OCI-LY1 (cell line): ENCODE measurements around the gene BATF2.

ENCODE experiments used
- H2AFZ ChIP-seq: fragments of 200-600 bp; sonication (generic), shearing (Covaris generic); 2 replicates; pipeline ENCODE4 v1.6.0; 2014; ENCODE audit warnings: antibody characterized with exemption, mild to moderate bottlenecking, low read length
- H3F3A ChIP-seq: fragments of 200-600 bp; sonication (generic), shearing (Covaris generic); 2 replicates; pipeline ENCODE4 v1.6.0; 2014; ENCODE audit warnings: mild to moderate bottlenecking, antibody characterized with exemption, low read length, moderate library complexity; ENCODE audit not compliant: insufficient read depth
- H3K27ac ChIP-seq: fragments of 200-600 bp; sonication (generic); 2 replicates; pipeline ENCODE4 v1.5.1; 2014; ENCODE audit warnings: low read length, mixed run types, mild to moderate bottlenecking, low read depth; ENCODE audit not compliant: poor library complexity, severe bottlenecking
- H3K27me3 ChIP-seq: fragments of 200-600 bp; sonication (generic); 2 replicates; pipeline ENCODE4 v1.6.0; 2014; ENCODE audit warnings: antibody characterized with exemption, mild to moderate bottlenecking, low read length, moderate library complexity; ENCODE audit not compliant: insufficient read depth
- H3K36me3 ChIP-seq: fragments of 200-600 bp; sonication (generic); 2 replicates; pipeline ENCODE4 v1.6.1; 2014; ENCODE audit warnings: mild to moderate bottlenecking, antibody characterized with exemption, low read length, moderate library complexity, mixed read lengths; ENCODE audit not compliant: insufficient read depth
- H3K4me1 ChIP-seq: fragments of 200-600 bp; sonication (generic); 2 replicates; pipeline ENCODE4 v1.5.1; 2014; ENCODE audit warnings: mild to moderate bottlenecking, low read length, moderate library complexity; ENCODE audit not compliant: insufficient read depth, severe bottlenecking
- H3K4me2 ChIP-seq: fragments of 200-600 bp; sonication (generic), shearing (Covaris generic); 2 replicates; pipeline ENCODE4 v1.6.1; 2014; ENCODE audit warnings: low read length
- H3K4me3 ChIP-seq: fragments of 200-600 bp; sonication (generic); 2 replicates; pipeline ENCODE4 v1.5.1; 2014; ENCODE audit warnings: low read length, low read depth, mild to moderate bottlenecking, mixed read lengths; ENCODE audit not compliant: poor library complexity, severe bottlenecking
- H3K79me2 ChIP-seq: fragments of 200-600 bp; shearing (Covaris generic); 2 replicates; pipeline ENCODE4 v1.6.1; 2016; ENCODE audit warnings: mixed run types, low read length, mixed read lengths; ENCODE audit not compliant: insufficient read depth
- H3K9ac ChIP-seq: fragments of 200-600 bp; sonication (generic), shearing (Covaris generic); 2 replicates; pipeline ENCODE4 v1.6.1; 2014; ENCODE audit warnings: mild to moderate bottlenecking, low read length, mixed read lengths
- H3K9me2 ChIP-seq: fragments of 200-600 bp; sonication (generic), shearing (Covaris generic); 2 replicates; pipeline ENCODE4 v1.6.1; 2014; ENCODE audit warnings: low read depth, mild to moderate bottlenecking, low read length, mixed read lengths
- H3K9me3 ChIP-seq: fragments of 200-600 bp; shearing (Covaris generic); 2 replicates; pipeline ENCODE4 v1.6.1; 2014; ENCODE audit warnings: low read length, mixed read lengths
- H4K20me1 ChIP-seq: fragments of 200-600 bp; sonication (generic), shearing (Covaris generic); 2 replicates; pipeline ENCODE4 v1.6.0; 2016; ENCODE audit warnings: mild to moderate bottlenecking, low read length; ENCODE audit not compliant: insufficient read depth
- CTCF ChIP-seq: fragments of 200-600 bp; sonication (generic), shearing (Covaris generic); IDR thresholded peaks from 2 replicates; pipeline ENCODE4 v1.5.1; 2017; ENCODE audit warnings: mild to moderate bottlenecking, antibody characterized with exemption, low read length, moderate library complexity, mixed read lengths
- EZH2 ChIP-seq: fragments of 200-600 bp; sonication (generic), shearing (Covaris generic); IDR thresholded peaks from 2 replicates; pipeline ENCODE4 v1.8.0; 2017; ENCODE audit warnings: borderline replicate concordance, mixed run types, mild to moderate bottlenecking, antibody characterized with exemption, low read length, moderate library complexity, mixed read lengths

The BATF2 gene

GRCh38 chr11:64954201-64954600 is 42.6 kb downstream of the BATF2 start:
- H2AFZ ChIP-seq = no peak overlapping the region
- H3K4me2 ChIP-seq = no peak overlapping the region
- no peaks in the 10 kb centered on the region for H3F3A ChIP-seq
- no peaks in the 10 kb centered on the region for H3K9me2 ChIP-seq
- H3K4me3 ChIP-seq = no peak overlapping the region
- H3K9ac ChIP-seq = no peak overlapping the region
- no peaks in the 10 kb centered on the region for H3K4me1 ChIP-seq
- H3K27me3 ChIP-seq = no peaks in the 10 kb centered on the region
- H3K9me3 ChIP-seq = no peaks in the 10 kb centered on the region
- no peaks in the 10 kb centered on the region for H3K79me2 ChIP-seq
- H3K36me3 ChIP-seq = no peaks in the 10 kb centered on the region
- no peaks in the 10 kb centered on the region for H4K20me1 ChIP-seq
- no peak overlapping the region for H3K27ac ChIP-seq
- TF ChIP-seq CTCF = no peak
- TF ChIP-seq EZH2 = no peak

GRCh38 chr11:64951529-64951928 is 45.2 kb downstream of the BATF2 start:
- Histone ChIP-seq H3K27ac (no peak overlapping the region), H3K4me3 (no peak overlapping the region), H3K9me3 (no peaks in the 10 kb centered on the region), H3K4me2 (no peak overlapping the region), H3F3A (no peaks in the 10 kb centered on the region), H3K9ac (no peak overlapping the region), H3K36me3 (no peaks in the 10 kb centered on the region), H3K4me1 (no peaks in the 10 kb centered on the region), H2AFZ (no peak overlapping the region), H3K27me3 (no peaks in the 10 kb centered on the region), H3K9me2 (no peaks in the 10 kb centered on the region), H3K79me2 (no peaks in the 10 kb centered on the region), H4K20me1 (no peaks in the 10 kb centered on the region)
- no peak for TF ChIP-seq CTCF
- no peak for TF ChIP-seq EZH2

GRCh38 chr11:64947208-64947814 is 49.5 kb downstream of the BATF2 start:
- TF ChIP-seq EZH2 (no peak), CTCF (no peak)
- H3K9me2 ChIP-seq = no peaks in the 10 kb centered on the region

More at GRCh38 chr11:64947208-64947814, 49.5 kb downstream of the BATF2 start:
- Histone ChIP-seq H3K9ac (no peak overlapping the region), H4K20me1 (no peaks in the 10 kb centered on the region), H3K27ac (no peak overlapping the region), H3K36me3 (no peaks in the 10 kb centered on the region), H3K4me2 (no peak overlapping the region), H3K4me3 (no peak overlapping the region), H3K4me1 (no peaks in the 10 kb centered on the region), H3K9me3 (no peaks in the 10 kb centered on the region), H3K79me2 (no peaks in the 10 kb centered on the region), H3K27me3 (no peaks in the 10 kb centered on the region), H3F3A (no peaks in the 10 kb centered on the region), H2AFZ (no peak overlapping the region)
